ENCODE results near the gene OR2D2.
"Not testable (repeated sequence)": the region's sequence is repeated elsewhere in the genome, so short reads cannot be mapped to it uniquely, and the experiment has no call there.

OR2D2 gene

GRCh38 chr11:6887711-6888110 is 4.6 kb downstream of the OR2D2 start:
- in situ Hi-C loops (cut with HindIII; ENCODE audit: low sequenced_read_pairs): not testable (repeated sequence)

GRCh38 chr11:6882751-6883150 is 9.5 kb downstream of the OR2D2 start:
- in situ Hi-C loops (cut with HindIII; ENCODE audit: low sequenced_read_pairs): no loop called here

- in situ Hi-C loops (cut with HindIII; ENCODE audit: low sequenced_read_pairs): no loop called here
Observed at GRCh38 chr11:6876914-6877313, 15.4 kb downstream of the OR2D2 start.

GRCh38 chr11:6876325-6876724 is 16.0 kb downstream of the OR2D2 start, which contains the start of gene OR10A4:
OR10A4 (plus strand) TSS chr11:6876625; CDS start chr11:6876648, 23 bp downstream.
- in situ Hi-C loops (cut with HindIII; ENCODE audit: low sequenced_read_pairs): no loop called here

- in situ Hi-C loops (cut with HindIII; ENCODE audit: low sequenced_read_pairs): no loop called here
Observed at GRCh38 chr11:6875761-6876160, 16.5 kb downstream of the OR2D2 start.

GRCh38 chr11:6871278-6871677 is 21.0 kb downstream of the OR2D2 start:
- in situ Hi-C loops (cut with HindIII; ENCODE audit: low sequenced_read_pairs): no loop called here

GRCh38 chr11:6864438-6864837 is 27.9 kb downstream of the OR2D2 start:
- in situ Hi-C loops (cut with HindIII; ENCODE audit: low sequenced_read_pairs): loop anchor here (5.0 kb wide), 1 partner anchor 52 kb away; no protein-coding TSS in a partner anchor

- in situ Hi-C loops (cut with HindIII; ENCODE audit: low sequenced_read_pairs): loop anchor here (5.0 kb wide), 1 partner anchor 51 kb away; no protein-coding TSS in a partner anchor
Observed at GRCh38 chr11:6862961-6863360, 29.3 kb downstream of the OR2D2 start, which contains the start of gene OR10A2. OR10A2 (plus strand) TSS chr11:6863057; CDS start chr11:6869755, 6,698 bp downstream.

GRCh38 chr11:6856871-6857270 is 35.4 kb downstream of the OR2D2 start:
- in situ Hi-C loops (cut with HindIII; ENCODE audit: low sequenced_read_pairs): no loop called here

GRCh38 chr11:6855971-6856541 is 36.2 kb downstream of the OR2D2 start:
- in situ Hi-C loops (cut with HindIII; ENCODE audit: low sequenced_read_pairs): no loop called here

GRCh38 chr11:6854801-6855200 is 37.5 kb downstream of the OR2D2 start:
- in situ Hi-C loops (cut with HindIII; ENCODE audit: low sequenced_read_pairs): not testable (repeated sequence)

- in situ Hi-C loops (cut with HindIII; ENCODE audit: low sequenced_read_pairs): no loop called here
Observed at GRCh38 chr11:6850526-6850925, 41.8 kb downstream of the OR2D2 start.

GRCh38 chr11:6845383-6845782 is 46.9 kb downstream of the OR2D2 start, which contains the start of gene OR10A5:
OR10A5 (plus strand) TSS chr11:6845683; CDS start chr11:6845683, 0 bp downstream.
- in situ Hi-C loops (cut with HindIII; ENCODE audit: low sequenced_read_pairs): no loop called here

- in situ Hi-C loops (cut with HindIII; ENCODE audit: low sequenced_read_pairs): no loop called here
Observed at GRCh38 chr11:6844356-6844755, 47.9 kb downstream of the OR2D2 start.

- in situ Hi-C loops (cut with HindIII; ENCODE audit: low sequenced_read_pairs): no loop called here
Observed at GRCh38 chr11:6843670-6844069, 48.6 kb downstream of the OR2D2 start.

GRCh38 chr11:6841694-6842093 is 50.6 kb downstream of the OR2D2 start:
- in situ Hi-C loops (cut with HindIII; ENCODE audit: low sequenced_read_pairs): no loop called here
